Activated naive CD8-positive, alpha-beta T cell treated with anti-CD3 and anti-CD28 coated beads, Interleukin-2, amount 50 U/mL, for 24 hours (primary cell): ENCODE results near the gene KLF8.
"Not testable (repeated sequence)": the region's sequence is repeated elsewhere in the genome, so short reads cannot be mapped to it uniquely, and the experiment has no call there.

Experiments
- ATAC-seq: fragments of 150-1000 bp; cut with Tn5 transposase; one replicate; pipeline ENCODE4 v1.10.0; 2021
- DNase-seq: peaks from one replicate; pipeline ENCODE4 v3.0.0; 2021
- H3K27ac Mint-ChIP-seq: one replicate; pipeline ENCODE4 v1.8.0; 2021; ENCODE audit warnings: mild to moderate bottlenecking, mixed read lengths
- H3K27me3 Mint-ChIP-seq: one replicate; pipeline ENCODE4 v1.8.0; 2021; ENCODE audit warnings: mixed read lengths
- H3K36me3 Mint-ChIP-seq: one replicate; pipeline ENCODE4 v1.8.0; 2021; ENCODE audit warnings: low read depth, mixed read lengths
- H3K4me1 Mint-ChIP-seq: one replicate; pipeline ENCODE4 v1.8.0; 2021; ENCODE audit warnings: mixed read lengths
- H3K4me3 Mint-ChIP-seq: one replicate; pipeline ENCODE4 v1.8.0; 2021; ENCODE audit warnings: mild to moderate bottlenecking, moderate library complexity, mixed read lengths
- H3K9me3 Mint-ChIP-seq: one replicate; pipeline ENCODE4 v1.8.0; 2021; ENCODE audit warnings: mixed read lengths

The KLF8 gene

DNA sequence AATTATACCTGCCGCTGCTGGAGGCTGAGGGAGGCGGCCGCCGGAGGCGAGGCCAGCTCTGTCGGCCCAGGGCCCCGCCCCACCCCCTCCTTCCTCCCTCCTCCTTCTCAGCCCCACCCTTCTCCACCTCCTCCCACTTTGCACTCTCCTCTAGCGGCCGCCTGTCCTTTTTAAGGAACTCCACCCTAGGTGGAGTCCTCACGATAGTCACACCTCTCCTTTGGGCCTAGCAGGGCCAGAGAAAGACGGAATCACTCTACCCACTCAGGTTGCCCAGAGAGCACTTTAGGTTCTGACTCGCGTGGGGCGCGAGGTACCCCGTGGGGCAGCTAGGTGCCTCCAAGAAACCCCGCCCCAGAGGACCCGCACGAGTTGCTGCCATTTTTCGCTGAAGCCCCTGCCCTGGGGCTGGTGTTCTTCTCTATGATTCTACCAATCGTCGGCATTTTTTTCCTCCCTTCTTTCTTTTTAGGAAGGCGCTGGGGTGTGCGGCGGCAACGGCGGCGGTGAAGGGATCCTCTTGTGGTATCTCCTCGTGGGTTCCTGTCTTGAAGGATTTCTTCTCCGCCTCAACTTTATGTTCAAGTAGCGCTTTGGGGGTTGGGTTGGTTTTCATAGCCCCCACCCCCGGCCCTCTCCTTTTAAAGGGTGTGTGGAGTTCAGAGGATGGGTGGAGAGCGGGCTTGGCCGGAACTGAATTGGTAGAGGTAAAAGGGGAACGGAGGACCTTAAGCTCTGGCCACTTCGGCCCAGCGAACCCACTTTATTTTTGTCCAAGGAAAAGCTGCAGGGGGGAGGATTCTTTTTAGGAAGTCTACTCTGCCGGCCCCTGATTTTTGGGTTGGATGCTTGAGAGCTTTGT lies at the start of gene KLF8:
TSS of gene KLF8 (plus strand) at position 136 of the 862 bp plus-strand sequence. CDS start 979 bp downstream, outside the sequence.
- peak within 1 kb of the TSS; percentile 73 for H3K4me3 Mint-ChIP-seq
- H3K9me3 Mint-ChIP-seq = no peaks in the 10 kb centered on the region
- peaks cover 5% of the 10 kb centered on the region for H3K27me3 Mint-ChIP-seq
- no peak within 1 kb of the TSS for H3K27ac Mint-ChIP-seq
- H3K4me1 Mint-ChIP-seq = peaks cover 12% of the 10 kb centered on the region
- ATAC-seq (peak; percentile 75), DNase-seq (peak; percentile 41)
- no peaks in the 10 kb centered on the region for H3K36me3 Mint-ChIP-seq

- not testable (repeated sequence) for H3K27me3 Mint-ChIP-seq, H3K4me3 Mint-ChIP-seq, H3K36me3 Mint-ChIP-seq, DNase-seq, H3K4me1 Mint-ChIP-seq, H3K27ac Mint-ChIP-seq, ATAC-seq
- H3K9me3 Mint-ChIP-seq = peaks cover 17% of the 10 kb centered on the region
These were observed 25.2 kb upstream of the KLF8 start for GRCh38 chrX:56206945-56207344.

DNA sequence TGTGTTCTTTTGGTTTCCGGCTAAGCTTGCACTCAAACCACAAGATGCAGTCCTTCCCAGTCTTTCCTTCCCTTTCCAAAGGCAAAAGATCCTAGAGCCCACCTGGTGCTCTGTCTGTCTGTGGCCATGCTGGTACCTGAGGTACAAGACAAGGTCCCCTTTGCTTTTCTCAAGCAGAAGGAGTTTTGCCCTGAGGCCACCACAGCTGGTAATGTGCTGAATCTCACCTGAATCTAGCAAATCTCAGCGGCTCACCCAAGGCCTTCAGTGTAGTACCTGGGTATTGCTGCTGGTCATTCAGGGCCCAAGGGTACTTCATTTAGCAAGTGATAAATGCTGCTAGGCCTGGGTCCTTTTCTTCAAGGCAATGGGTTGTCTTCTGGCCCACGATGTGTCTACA lies 20.5 kb upstream of the KLF8 start:
- Mint-ChIP-seq H3K9me3 (no peaks in the 10 kb centered on the region), H3K27ac (no peak overlapping the region), H3K36me3 (no peaks in the 10 kb centered on the region), H3K4me3 (no peak overlapping the region), H3K27me3 (no peaks in the 10 kb centered on the region), H3K4me1 (no peaks in the 10 kb centered on the region)
- DNase-seq = no peak
- no peak for ATAC-seq

DNA sequence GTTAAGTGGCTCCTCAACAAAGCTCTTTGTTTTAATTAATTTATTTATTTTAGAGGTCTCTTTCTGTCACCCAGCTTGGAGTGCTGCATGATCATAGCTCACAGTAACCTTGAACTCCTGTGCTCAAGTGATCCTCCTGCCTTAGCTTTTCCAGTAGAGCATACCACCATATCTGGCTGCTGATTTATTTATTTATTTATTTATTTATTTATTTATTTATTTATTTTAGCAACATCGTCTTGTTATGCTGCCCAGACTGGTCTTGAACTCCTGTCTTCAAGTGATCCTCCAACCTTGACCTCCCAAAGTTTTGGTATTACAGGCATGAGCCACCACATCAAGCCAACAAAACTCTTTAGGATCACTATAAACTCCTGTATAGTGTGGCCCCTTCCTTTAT lies 15.8 kb upstream of the KLF8 start:
- DNase-seq (no peak), ATAC-seq (no peak)
- Mint-ChIP-seq H3K36me3 (no peaks in the 10 kb centered on the region), H3K27me3 (no peaks in the 10 kb centered on the region), H3K27ac (no peak overlapping the region), H3K9me3 (no peaks in the 10 kb centered on the region), H3K4me3 (no peak overlapping the region), H3K4me1 (no peaks in the 10 kb centered on the region)

DNA sequence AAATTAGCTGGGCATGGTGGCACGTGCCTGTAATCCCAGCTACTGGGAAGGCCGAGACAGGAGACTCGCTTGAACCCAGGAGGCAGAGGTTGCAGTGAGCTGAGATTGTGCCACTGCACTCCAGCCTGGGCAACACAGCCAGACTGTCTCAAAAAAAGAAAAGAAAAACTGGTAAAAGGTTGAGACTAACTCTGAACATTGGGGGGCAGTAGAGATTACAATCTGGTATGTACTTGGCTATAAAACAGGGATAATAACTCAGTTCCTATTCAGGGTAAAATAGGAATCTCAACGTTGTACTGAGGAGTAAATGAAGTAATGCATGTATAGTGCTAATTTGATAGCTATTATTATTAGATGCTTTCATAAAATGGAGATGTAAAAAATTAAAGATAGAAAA lies 12.5 kb upstream of the KLF8 start:
- Mint-ChIP-seq H3K4me1 (no peaks in the 10 kb centered on the region), H3K36me3 (no peaks in the 10 kb centered on the region), H3K27ac (no peak overlapping the region), H3K9me3 (peaks cover 3% of the 10 kb centered on the region), H3K4me3 (no peak overlapping the region), H3K27me3 (no peaks in the 10 kb centered on the region)
- no peak for ATAC-seq
- DNase-seq = no peak

- ATAC-seq (no peak), DNase-seq (no peak)
- no peak overlapping the region for H3K4me3 Mint-ChIP-seq
- H3K9me3 Mint-ChIP-seq = peaks cover 3% of the 10 kb centered on the region
- no peaks in the 10 kb centered on the region for H3K36me3 Mint-ChIP-seq
- no peaks in the 10 kb centered on the region for H3K27me3 Mint-ChIP-seq
- no peaks in the 10 kb centered on the region for H3K4me1 Mint-ChIP-seq
- no peak overlapping the region for H3K27ac Mint-ChIP-seq
These were observed 11.1 kb upstream of the KLF8 start for GRCh38 chrX:56221101-56221500.

DNA sequence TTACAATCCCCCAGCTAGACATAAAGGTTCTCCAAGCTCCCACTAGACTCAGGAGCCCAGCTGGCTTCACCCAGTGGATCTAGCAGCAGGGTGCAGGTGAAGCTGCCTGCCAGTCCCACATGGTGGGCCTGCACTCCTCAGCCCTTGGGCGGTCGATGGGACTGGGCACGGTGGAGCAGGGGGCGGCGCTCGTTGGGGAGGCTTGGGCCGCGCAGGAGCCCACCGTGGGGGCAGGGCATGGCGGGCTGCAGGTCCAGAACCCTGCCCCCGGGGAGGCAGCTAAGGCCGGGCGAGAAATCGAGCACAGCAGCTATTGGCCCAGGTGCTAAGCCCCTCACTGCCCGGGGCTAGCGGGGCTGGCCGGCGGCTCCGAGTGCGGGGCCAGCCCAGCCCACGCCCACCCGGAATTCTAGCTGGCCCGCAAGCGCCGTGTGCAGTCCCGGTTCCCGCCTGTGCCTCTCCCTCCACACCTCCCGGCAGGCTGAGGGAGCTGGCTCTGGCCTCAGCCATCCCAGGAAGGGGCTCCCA lies 9.6 kb upstream of the KLF8 start:
- Mint-ChIP-seq H3K27me3 (no peaks in the 10 kb centered on the region), H3K4me3 (no peak overlapping the region), H3K36me3 (no peaks in the 10 kb centered on the region), H3K27ac (no peak overlapping the region), H3K4me1 (no peaks in the 10 kb centered on the region), H3K9me3 (peaks cover 3% of the 10 kb centered on the region)
- ATAC-seq = no peak
- DNase-seq = no peak

DNA sequence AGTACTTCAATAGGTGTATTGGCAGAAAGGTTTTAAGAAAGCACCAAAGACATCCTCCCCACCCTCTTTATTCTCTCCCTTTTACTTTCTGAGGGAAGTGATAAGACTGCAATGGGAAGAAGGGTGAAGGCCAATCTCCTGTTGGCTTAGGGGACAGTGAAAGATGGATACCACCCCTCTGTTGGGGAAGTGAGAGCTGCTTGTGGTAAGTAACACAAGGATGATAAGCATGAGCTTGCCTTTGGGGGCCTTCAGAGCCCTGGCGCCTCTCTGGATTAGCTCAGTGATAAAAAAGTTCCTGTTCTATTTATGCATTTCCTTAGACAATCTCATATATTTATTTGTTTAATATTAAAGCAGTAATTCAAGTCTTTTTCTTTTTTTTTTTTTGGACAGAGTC lies 5.2 kb upstream of the KLF8 start:
- Mint-ChIP-seq H3K4me1 (no peaks in the 10 kb centered on the region), H3K36me3 (no peaks in the 10 kb centered on the region), H3K9me3 (peaks cover 2% of the 10 kb centered on the region), H3K4me3 (no peak overlapping the region), H3K27ac (no peak overlapping the region), H3K27me3 (peaks cover 5% of the 10 kb centered on the region)
- ATAC-seq (no peak), DNase-seq (no peak)

- Mint-ChIP-seq H3K9me3 (no peaks in the 10 kb centered on the region), H3K4me1 (peaks cover 11% of the 10 kb centered on the region), H3K36me3 (no peaks in the 10 kb centered on the region), H3K27ac (no peak overlapping the region), H3K27me3 (peaks cover 5% of the 10 kb centered on the region), H3K4me3 (no peak overlapping the region)
- no peak for ATAC-seq
- no peak for DNase-seq
These were observed 3.2 kb upstream of the KLF8 start for GRCh38 chrX:56228914-56229313.

GRCh38 chrX:56231537-56232090 lies 542 bp upstream of the KLF8 start:
- no peak for ATAC-seq
- Mint-ChIP-seq H3K9me3 (no peaks in the 10 kb centered on the region), H3K27me3 (peaks cover 5% of the 10 kb centered on the region), H3K4me1 (peaks cover 12% of the 10 kb centered on the region), H3K27ac (no peak overlapping the region), H3K36me3 (no peaks in the 10 kb centered on the region), H3K4me3 (peak overlapping the region; percentile 73)
- no peak for DNase-seq

- ATAC-seq (no peak), DNase-seq (peak; percentile 1)
- peaks cover 5% of the 10 kb centered on the region for H3K27me3 Mint-ChIP-seq
- no peak overlapping the region for H3K27ac Mint-ChIP-seq
- H3K4me1 Mint-ChIP-seq = peaks cover 12% of the 10 kb centered on the region
- H3K36me3 Mint-ChIP-seq = no peaks in the 10 kb centered on the region
- no peaks in the 10 kb centered on the region for H3K9me3 Mint-ChIP-seq
- H3K4me3 Mint-ChIP-seq = peak overlapping the region; percentile 73
These were observed 944 bp downstream of the KLF8 start for GRCh38 chrX:56233100-56233499.

GRCh38 chrX:56233682-56234081 lies 1.5 kb downstream of the KLF8 start:
- ATAC-seq = no peak
- peaks cover 5% of the 10 kb centered on the region for H3K27me3 Mint-ChIP-seq
- H3K4me1 Mint-ChIP-seq = peaks cover 12% of the 10 kb centered on the region
- H3K27ac Mint-ChIP-seq = no peak overlapping the region
- peak overlapping the region; percentile 73 for H3K4me3 Mint-ChIP-seq
- H3K9me3 Mint-ChIP-seq = no peaks in the 10 kb centered on the region
- no peaks in the 10 kb centered on the region for H3K36me3 Mint-ChIP-seq
- peak; percentile 1 for DNase-seq

DNA sequence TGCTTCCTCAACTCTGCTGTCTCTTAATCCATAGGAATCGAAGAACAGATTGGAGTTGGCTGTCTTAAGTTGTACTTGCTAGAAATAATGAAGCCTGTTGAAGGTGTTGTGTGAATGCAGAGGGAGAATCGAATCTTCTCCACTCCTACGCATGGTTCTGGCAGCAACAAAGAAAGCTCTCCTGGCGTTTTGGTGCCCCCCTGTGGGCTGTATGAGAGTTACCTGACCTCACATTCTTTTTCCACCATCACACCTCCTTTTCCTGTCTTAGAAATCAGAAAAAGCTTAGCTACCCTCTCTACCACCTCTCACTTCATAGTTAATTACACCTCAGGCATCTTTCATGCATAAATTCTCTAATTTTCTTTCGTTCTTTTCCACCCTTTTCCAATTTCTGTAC lies 16.3 kb downstream of the KLF8 start:
- Mint-ChIP-seq H3K4me1 (no peaks in the 10 kb centered on the region), H3K36me3 (no peaks in the 10 kb centered on the region), H3K27me3 (no peaks in the 10 kb centered on the region), H3K9me3 (no peaks in the 10 kb centered on the region), H3K27ac (no peak overlapping the region), H3K4me3 (no peak overlapping the region)
- ATAC-seq (no peak), DNase-seq (peak; percentile 49)

DNA sequence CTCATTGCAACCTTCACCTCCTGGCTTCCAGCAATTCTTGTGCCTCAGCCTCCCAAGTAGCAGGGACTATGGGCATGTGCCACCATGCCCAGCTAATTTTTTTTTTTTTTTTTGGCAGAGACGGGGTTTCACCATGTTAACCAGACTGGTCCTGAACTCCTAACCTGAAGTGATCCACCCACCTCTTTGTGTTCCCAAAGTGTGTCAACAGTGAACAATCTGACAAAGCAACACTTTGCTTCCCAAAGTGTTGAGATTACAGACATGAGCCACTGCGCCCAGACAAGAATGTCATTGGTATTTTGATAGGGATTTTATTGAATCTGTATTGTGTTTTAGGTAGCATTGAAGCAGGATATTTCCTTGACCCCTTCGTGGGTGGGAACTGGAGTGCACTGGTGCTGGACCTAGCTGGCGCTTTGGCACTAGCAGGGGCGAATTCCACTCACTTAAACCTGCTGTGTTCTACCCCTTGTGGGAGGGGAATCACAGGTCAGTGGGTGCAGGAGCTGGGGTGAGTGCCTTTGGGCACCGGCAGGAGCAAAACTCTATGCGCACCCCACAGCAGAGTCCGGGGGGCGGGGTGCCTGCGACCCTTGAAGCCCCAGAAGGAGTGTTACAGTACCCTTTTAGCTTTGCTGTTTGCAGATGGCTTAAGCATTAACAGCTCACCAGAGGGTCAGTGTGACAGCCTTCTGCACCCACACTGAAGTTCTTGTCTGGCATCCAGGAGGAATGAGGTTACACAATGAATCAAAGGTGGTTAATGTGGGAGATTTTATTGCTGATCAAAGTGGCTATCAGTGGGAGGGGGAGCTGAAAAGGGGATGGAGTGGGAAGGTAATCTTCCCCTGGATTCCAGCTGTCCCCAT lies 21.9 kb downstream of the KLF8 start:
- no peak for DNase-seq
- no peaks in the 10 kb centered on the region for H3K27me3 Mint-ChIP-seq
- no peaks in the 10 kb centered on the region for H3K9me3 Mint-ChIP-seq
- H3K4me1 Mint-ChIP-seq = no peaks in the 10 kb centered on the region
- H3K4me3 Mint-ChIP-seq = no peak overlapping the region
- no peak overlapping the region for H3K27ac Mint-ChIP-seq
- no peak for ATAC-seq
- H3K36me3 Mint-ChIP-seq = no peaks in the 10 kb centered on the region
